GM19395 (cell line): ENCODE measurements around the gene TMEM54.
"Not testable (repeated sequence)": the region's sequence is repeated elsewhere in the genome, so short reads cannot be mapped to it uniquely, and the experiment has no call there.

ENCODE experiments used
- ATAC-seq: cut with Tn5 transposase; IDR thresholded peaks from one replicate; pipeline ENCODE4 v1.9.1; 2021; ENCODE audit warnings: mild to moderate bottlenecking, moderate library complexity; ENCODE audit not compliant: unreplicated experiment

Gene TMEM54

GRCh38 chr1:32919811-32920733, 18.9 kb upstream of the TMEM54 start:
- no peak for ATAC-seq

DNA sequence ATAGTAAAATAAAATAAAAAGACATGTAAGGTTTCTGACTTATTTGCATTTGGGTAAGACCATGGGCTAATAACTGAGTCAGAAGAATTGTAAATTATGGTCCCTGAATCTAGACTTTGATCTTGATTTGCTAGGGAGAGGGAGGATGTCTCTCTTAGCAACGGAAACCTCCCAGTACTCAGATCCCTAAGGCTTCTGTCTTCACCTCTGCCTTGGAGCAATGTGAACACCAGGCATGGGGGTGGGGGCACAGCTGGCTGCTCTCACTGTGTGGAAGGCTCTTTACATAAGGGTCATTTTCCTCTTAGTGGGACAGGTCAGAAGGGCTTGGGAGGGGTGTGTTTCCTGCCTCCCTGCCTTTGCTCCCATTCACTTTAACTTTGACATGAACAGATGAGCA, 17.0 kb upstream of the TMEM54 start:
- ATAC-seq, result no peak

DNA sequence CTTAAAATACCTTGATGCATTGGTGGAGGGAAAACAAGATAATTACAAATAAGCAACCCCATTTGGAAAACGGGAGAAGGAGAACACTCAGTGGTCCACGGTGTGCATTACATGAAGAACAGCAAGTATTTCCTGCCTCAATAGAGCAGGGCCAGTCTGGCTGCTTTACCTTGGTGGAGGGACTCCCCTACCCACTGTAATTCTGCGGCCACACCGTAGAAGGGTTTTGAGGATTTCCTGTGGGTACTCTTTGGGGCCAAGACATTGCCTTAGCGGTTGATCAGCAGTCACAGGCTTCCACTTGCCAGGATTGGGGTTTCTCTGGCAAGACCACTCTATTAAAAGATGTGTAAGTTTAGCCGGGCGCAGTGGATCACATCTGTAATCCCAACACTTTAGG, 16.3 kb upstream of the TMEM54 start:
- ATAC-seq, result no peak

GRCh38 chr1:32915766-32916706, 14.8 kb upstream of the TMEM54 start:
- no peak for ATAC-seq

GRCh38 chr1:32910319-32910718, 9.1 kb upstream of the TMEM54 start:
- no peak for ATAC-seq

GRCh38 chr1:32907435-32907834, 6.2 kb upstream of the TMEM54 start:
- no peak for ATAC-seq

- no peak for ATAC-seq
Observed at GRCh38 chr1:32906654-32907053, 5.5 kb upstream of the TMEM54 start.

GRCh38 chr1:32905588-32905987, 4.4 kb upstream of the TMEM54 start:
- not testable (repeated sequence) for ATAC-seq

DNA sequence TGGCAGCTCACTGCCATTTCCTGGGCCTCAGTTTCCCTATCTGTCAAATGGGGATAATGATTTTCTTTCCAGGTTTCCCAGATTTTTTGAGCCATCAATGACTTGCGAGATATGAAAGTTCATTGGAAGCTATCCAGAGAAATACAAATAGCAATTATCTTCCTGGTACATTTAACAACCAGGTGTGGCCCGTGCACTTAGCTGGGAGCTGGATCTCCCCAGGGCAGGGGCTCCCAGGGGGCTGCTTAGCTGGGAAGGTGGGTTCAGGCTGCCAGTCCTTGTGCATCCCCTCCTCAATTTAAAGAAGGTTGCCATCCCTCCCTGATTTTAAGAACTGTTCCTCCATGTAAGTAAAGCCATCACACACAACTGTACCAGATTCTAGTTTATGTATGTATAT, 3.6 kb upstream of the TMEM54 start:
- ATAC-seq, result no peak

- no peak for ATAC-seq
Observed at GRCh38 chr1:32903991-32904785, 3.0 kb upstream of the TMEM54 start.

- no peak for ATAC-seq
Observed at GRCh38 chr1:32902535-32902920, 1.3 kb upstream of the TMEM54 start.

- ATAC-seq, result no peak
Observed at GRCh38 chr1:32901823-32902534, 790 bp upstream of the TMEM54 start.

- no peak for ATAC-seq
Observed at GRCh38 chr1:32900371-32900955, 726 bp downstream of the TMEM54 start.

DNA sequence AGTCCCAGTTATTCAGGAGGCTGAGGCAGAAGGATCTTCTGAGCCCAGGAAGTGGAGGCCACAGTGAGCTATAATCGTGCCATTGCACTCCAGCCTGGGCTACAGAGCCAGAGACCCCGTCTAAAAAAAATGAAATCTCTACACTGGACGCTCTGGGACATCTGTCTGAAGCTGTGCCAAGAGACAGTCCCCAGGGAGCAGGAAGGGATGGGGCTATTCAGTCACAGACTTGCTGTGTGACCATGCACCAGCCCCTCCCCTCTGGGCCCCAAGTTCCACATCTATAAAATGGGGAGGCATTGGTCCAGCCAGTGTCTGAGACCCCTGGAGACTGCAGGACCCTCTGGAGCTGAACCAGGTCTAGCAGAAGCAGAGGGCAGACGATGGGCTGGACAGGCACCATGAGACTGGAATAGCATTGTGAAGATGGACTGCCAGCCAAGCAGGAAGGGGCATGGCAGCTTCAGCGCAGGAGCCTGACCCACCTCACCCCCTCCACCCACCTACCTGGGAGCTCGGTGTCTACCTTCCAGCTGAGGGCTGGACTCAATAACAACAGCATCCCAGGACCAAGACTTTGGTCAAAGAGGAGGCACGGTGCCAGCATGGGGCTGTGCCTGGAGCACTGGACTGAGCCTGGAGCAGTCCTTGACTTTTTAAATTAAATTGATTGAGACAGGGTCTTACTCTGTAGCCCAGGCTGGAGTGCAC, 1.4 kb downstream of the TMEM54 start:
- no peak for ATAC-seq

DNA sequence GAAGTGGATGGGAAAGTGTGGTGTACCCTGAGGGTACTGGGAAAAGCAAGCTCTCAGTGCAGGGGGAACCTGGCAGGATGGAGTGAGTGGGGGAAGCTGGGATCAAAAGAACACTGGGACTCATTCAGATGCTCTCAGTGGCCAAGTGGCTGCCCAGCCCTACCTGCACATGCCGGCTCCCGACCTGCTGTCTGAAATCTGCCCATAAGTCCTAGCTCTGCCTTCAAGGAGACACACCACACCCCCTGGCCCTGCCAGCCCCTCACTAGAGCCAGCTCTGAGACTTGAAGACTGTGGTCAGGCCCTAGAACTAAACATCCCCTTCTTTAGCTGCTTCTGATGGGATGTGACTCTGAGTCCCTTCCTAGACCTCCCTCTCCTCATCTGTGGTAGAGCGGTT, 2.2 kb downstream of the TMEM54 start:
- ATAC-seq, result no peak

DNA sequence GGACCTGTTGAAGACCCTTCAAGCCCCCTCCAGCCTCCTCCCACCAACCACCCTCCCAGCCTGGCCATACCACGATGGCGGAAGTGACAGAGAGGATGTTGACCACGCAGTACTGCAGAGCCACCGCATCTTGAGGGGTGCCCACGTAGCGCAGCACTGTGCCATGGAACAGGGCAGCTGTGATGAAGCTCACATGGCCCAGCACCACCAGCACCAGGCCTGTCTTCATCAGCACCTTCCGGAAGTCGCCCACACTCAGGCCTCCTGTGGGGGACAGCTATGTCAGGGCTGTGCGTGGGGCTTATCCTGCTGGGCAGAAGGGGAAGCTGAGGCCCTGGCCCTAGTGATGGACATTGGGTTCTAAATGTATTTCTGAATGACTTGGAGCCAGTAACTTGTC, 3.1 kb downstream of the TMEM54 start:
- ATAC-seq, result no peak

GRCh38 chr1:32897082-32898049, 3.8 kb downstream of the TMEM54 start:
- ATAC-seq, result no peak

DNA sequence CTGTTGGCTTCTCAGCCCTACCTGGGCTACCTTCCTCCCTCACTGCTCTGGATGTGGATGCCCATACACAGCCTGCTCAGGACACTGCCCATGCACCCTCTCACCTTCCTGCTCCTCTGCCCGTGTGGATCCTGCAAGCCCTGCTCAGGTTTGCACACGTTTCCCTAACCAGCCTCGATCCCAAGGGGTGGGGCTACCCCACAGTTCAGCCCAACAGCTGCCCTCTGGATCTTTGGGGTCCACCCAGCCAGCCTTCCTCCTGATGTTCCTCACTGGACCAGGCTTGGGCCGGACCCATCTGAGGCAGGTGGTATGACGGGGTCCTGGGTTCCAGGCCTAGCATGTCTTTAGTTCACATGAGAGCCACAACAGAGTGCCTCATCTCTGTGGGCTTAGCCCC, 4.7 kb downstream of the TMEM54 start:
- no peak for ATAC-seq
